Endothelial cell of umbilical vein (primary cell): ENCODE measurements around the gene COLGALT1.

ENCODE experiments used
- EZH2 ChIP-seq: IDR thresholded peaks from 2 replicates; pipeline ENCODE4 v1.6.1; 2012; ENCODE audit warnings: borderline replicate concordance, low read depth, mild to moderate bottlenecking, moderate library complexity, low read length, inconsistent platforms; ENCODE audit not compliant: severe bottlenecking
- FOS ChIP-seq: IDR thresholded peaks from 2 replicates; pipeline ENCODE4 v1.6.1; 2011; ENCODE audit warnings: mild to moderate bottlenecking, low read length, moderate library complexity, borderline replicate concordance; ENCODE audit not compliant: insufficient read depth
- GATA2 ChIP-seq: IDR thresholded peaks from 2 replicates; pipeline ENCODE4 v1.7.0; 2011; ENCODE audit warnings: low read depth, mild to moderate bottlenecking, moderate library complexity, mixed read lengths, low read length; ENCODE audit not compliant: insufficient read length, insufficient read depth
- JUN ChIP-seq: IDR thresholded peaks from 2 replicates; pipeline ENCODE4 v1.6.1; 2011; ENCODE audit warnings: borderline replicate concordance, low read depth; ENCODE audit not compliant: insufficient read length, insufficient read depth
- MYC ChIP-seq: IDR thresholded peaks from one replicate; pipeline ENCODE4 v1.6.1; 2011; ENCODE audit warnings: mild to moderate bottlenecking, low read depth, low read length
- POLR2A ChIP-seq: IDR thresholded peaks from 2 replicates; pipeline ENCODE4 v1.6.1; 2012; ENCODE audit warnings: low read depth, mild to moderate bottlenecking, control low read depth, low read length
- POLR2AphosphoS5 ChIP-seq: IDR thresholded peaks from 2 replicates; pipeline ENCODE4 v1.6.1; 2012; ENCODE audit warnings: low read depth, mild to moderate bottlenecking, control low read depth, low read length, moderate library complexity; ENCODE audit not compliant: insufficient read depth
- TF ChIP-seq, protein P1 (sequence below), 2 donors: IDR thresholded peaks; 1 replicate in 1 of 2; 2 replicates in 1 of 2; pipeline ENCODE4 v1.5.1; 2011; ENCODE audit warnings: low read length in 2 of 2, mild to moderate bottlenecking in 2 of 2, moderate library complexity in 2 of 2, control low read depth in 1 of 2, inconsistent platforms in 1 of 2, low read depth in 1 of 2; ENCODE audit not compliant: insufficient read depth in 1 of 2; ENCODE audit errors: extremely low read depth in 1 of 2
- TF ChIP-seq, protein P2 (sequence below): IDR thresholded peaks from 2 replicates; pipeline ENCODE4 v1.6.1; 2011; ENCODE audit not compliant: insufficient read depth, insufficient read length

DNA sequence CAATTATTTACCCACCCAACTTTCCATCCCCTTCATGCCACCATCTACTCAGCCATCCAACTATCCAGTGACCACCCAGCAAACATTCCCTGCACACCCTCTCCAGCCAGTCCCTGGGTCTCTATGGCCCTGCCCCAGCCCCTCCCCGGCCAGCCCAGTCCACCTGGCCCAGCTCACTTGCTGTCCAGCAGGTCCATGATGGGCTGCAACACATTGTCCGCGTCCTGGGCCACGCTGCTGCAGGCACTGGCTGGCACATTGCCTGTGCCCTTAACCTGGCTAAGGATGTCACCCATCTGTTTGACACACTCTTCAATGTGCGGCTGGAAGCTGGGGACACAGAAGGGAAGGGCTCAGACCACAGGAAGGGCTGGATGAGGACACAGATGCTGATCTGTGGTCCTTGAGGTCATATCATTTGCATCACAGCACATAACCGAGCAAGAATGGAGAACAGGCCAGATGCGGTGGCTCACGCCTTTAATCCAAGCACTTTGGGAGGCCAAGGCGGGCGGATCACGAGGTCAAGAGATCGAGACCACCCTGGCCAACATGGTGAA, 71.1 kb downstream of the COLGALT1 start:
- TF ChIP-seq, protein P1, sequence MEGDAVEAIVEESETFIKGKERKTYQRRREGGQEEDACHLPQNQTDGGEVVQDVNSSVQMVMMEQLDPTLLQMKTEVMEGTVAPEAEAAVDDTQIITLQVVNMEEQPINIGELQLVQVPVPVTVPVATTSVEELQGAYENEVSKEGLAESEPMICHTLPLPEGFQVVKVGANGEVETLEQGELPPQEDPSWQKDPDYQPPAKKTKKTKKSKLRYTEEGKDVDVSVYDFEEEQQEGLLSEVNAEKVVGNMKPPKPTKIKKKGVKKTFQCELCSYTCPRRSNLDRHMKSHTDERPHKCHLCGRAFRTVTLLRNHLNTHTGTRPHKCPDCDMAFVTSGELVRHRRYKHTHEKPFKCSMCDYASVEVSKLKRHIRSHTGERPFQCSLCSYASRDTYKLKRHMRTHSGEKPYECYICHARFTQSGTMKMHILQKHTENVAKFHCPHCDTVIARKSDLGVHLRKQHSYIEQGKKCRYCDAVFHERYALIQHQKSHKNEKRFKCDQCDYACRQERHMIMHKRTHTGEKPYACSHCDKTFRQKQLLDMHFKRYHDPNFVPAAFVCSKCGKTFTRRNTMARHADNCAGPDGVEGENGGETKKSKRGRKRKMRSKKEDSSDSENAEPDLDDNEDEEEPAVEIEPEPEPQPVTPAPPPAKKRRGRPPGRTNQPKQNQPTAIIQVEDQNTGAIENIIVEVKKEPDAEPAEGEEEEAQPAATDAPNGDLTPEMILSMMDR (IDR thresholded peaks at IDR 0.05; ENCODE audit: extremely low read depth in 1 of 2, insufficient read depth in 1 of 2, low read depth in 1 of 2, low read length in 2 of 2): no peak
- TF ChIP-seq POLR2A (no peak), EZH2 (no peak), GATA2 (no peak), POLR2AphosphoS5 (no peak), JUN (no peak), FOS (no peak), MYC (no peak)
- TF ChIP-seq, protein P2, sequence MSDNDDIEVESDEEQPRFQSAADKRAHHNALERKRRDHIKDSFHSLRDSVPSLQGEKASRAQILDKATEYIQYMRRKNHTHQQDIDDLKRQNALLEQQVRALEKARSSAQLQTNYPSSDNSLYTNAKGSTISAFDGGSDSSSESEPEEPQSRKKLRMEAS: no peak
